ENCODE measurements around the gene OSTF1.

Gene OSTF1

DNA sequence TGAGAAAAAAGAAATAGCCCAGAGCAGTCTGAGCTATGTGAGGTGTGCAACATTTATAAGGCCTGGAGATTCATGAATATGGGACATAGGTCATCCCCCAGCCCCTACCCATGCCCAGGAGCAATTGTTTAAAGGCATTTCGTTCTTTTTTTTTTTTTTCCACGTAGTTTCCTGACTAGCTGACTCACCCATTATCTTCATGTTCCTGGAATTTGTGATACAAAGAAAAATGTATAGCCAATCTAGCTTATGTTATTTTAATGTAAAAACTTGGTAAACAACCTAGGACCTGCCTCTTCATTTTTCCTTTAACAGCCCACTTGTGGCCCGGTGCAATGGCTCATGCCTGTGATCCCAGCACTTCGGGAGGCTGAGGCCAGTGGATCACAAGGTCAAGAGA, 81.3 kb downstream of the OSTF1 start:
- Histone ChIP-seq H2AFZ (ENCODE audit: low read depth, low read length, severe bottlenecking) (no peak overlapping the region), H3K9me2 (replicated peaks; ENCODE audit: insufficient read depth, low read length) (no peaks in the 10 kb centered on the region), H3K27ac (ENCODE audit: low read depth, low read length) (no peak overlapping the region), H3K36me3 (ENCODE audit: low read length) (no peaks in the 10 kb centered on the region), H3K9me3 (ENCODE audit: insufficient read depth, low read length) (no peaks in the 10 kb centered on the region), H3K79me2 (ENCODE audit: insufficient read depth, low read length) (no peaks in the 10 kb centered on the region), H3K9ac (ENCODE audit: low read length) (no peak overlapping the region), H3F3A (ENCODE audit: insufficient read depth) (no peaks in the 10 kb centered on the region), H3K27me3 (ENCODE audit: low read length) (no peaks in the 10 kb centered on the region), H4K20me1 (ENCODE audit: low read depth, low read length) (no peaks in the 10 kb centered on the region), H3K4me2 (ENCODE audit: low read depth, low read length, poor library complexity, severe bottlenecking) (no peak overlapping the region), H3K4me3 (ENCODE audit: insufficient read depth, low read length, poor library complexity, severe bottlenecking) (no peak overlapping the region)
- TF ChIP-seq EZH2phosphoT487 (conservative IDR thresholded peaks at IDR 0.05; ENCODE audit: low read length): no peak
- TF ChIP-seq, protein P1, sequence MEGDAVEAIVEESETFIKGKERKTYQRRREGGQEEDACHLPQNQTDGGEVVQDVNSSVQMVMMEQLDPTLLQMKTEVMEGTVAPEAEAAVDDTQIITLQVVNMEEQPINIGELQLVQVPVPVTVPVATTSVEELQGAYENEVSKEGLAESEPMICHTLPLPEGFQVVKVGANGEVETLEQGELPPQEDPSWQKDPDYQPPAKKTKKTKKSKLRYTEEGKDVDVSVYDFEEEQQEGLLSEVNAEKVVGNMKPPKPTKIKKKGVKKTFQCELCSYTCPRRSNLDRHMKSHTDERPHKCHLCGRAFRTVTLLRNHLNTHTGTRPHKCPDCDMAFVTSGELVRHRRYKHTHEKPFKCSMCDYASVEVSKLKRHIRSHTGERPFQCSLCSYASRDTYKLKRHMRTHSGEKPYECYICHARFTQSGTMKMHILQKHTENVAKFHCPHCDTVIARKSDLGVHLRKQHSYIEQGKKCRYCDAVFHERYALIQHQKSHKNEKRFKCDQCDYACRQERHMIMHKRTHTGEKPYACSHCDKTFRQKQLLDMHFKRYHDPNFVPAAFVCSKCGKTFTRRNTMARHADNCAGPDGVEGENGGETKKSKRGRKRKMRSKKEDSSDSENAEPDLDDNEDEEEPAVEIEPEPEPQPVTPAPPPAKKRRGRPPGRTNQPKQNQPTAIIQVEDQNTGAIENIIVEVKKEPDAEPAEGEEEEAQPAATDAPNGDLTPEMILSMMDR (IDR thresholded peaks at IDR 0.05; ENCODE audit: insufficient read depth, low read length, poor library complexity, severe bottlenecking): no peak

DNA sequence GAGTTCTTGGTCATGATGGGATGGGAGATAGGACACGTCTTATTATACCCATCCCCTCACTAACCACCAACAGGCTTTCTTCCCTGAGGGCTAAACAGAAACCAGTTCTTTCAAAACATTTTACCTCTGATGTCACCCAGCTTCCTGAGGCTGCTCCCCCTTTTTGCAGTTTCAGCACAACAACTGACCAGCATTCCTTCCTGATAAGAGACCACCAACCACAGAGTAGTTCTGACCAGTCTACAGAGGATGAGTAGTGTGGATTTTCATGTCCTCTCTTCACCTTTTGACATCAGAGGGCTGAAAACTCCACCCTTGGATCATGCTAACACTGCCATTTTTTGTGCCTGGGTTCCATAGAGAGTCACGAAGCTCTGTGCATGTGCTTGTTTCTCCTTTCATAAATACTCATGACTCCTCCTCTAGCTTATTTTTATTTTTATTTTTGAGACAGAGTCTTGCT, 82.6 kb downstream of the OSTF1 start:
- TF ChIP-seq, protein P1 (IDR thresholded peaks at IDR 0.05; ENCODE audit: insufficient read depth, low read length, poor library complexity, severe bottlenecking): no peak
- TF ChIP-seq EZH2phosphoT487 (conservative IDR thresholded peaks at IDR 0.05; ENCODE audit: low read length): no peak
- Histone ChIP-seq H3K27ac (ENCODE audit: low read depth, low read length) (no peak overlapping the region), H3K4me2 (ENCODE audit: low read depth, low read length, poor library complexity, severe bottlenecking) (no peak overlapping the region)

DNA sequence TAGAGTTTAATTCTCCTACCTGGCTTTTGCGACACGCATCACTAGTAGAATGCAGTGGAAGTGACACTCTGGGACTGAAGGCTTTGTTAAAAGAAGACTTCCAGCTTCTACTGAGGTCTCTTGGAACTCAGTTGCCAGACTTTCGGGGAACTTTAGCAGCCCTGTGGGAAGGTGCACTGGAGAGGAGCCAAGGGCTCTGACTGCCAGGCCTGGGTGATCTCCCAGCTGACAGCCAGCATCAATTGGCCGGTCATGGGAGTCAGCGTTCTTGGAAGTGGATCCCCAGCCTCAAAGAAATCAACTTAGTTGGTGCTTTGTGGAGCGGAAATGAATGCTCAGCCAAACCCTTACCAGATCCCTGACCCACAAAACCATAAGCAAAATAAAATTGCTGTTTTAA, 87.1 kb downstream of the OSTF1 start:
- Histone ChIP-seq H3K9me2 (replicated peaks; ENCODE audit: insufficient read depth, low read length) (no peaks in the 10 kb centered on the region), H3F3A (ENCODE audit: insufficient read depth) (no peaks in the 10 kb centered on the region), H3K27ac (ENCODE audit: low read depth, low read length) (no peak overlapping the region), H3K27me3 (ENCODE audit: low read length) (no peaks in the 10 kb centered on the region), H3K4me2 (ENCODE audit: low read depth, low read length, poor library complexity, severe bottlenecking) (no peak overlapping the region), H3K9me3 (ENCODE audit: insufficient read depth, low read length) (no peaks in the 10 kb centered on the region), H3K4me3 (ENCODE audit: insufficient read depth, low read length, poor library complexity, severe bottlenecking) (no peak overlapping the region), H4K20me1 (ENCODE audit: low read depth, low read length) (no peaks in the 10 kb centered on the region), H3K36me3 (ENCODE audit: low read length) (no peaks in the 10 kb centered on the region), H3K9ac (ENCODE audit: low read length) (no peak overlapping the region), H3K79me2 (ENCODE audit: insufficient read depth, low read length) (no peaks in the 10 kb centered on the region), H2AFZ (ENCODE audit: low read depth, low read length, severe bottlenecking) (no peak overlapping the region)
- TF ChIP-seq, protein P1 (IDR thresholded peaks at IDR 0.05; ENCODE audit: insufficient read depth, low read length, poor library complexity, severe bottlenecking): no peak
- TF ChIP-seq EZH2phosphoT487 (conservative IDR thresholded peaks at IDR 0.05; ENCODE audit: low read length): no peak

More for the DNA sequence above, 82.6 kb downstream of the OSTF1 start:
- H2AFZ ChIP-seq (ENCODE audit: low read depth, low read length, severe bottlenecking): no peak overlapping the region
- no peaks in the 10 kb centered on the region for H3K36me3 ChIP-seq (ENCODE audit: low read length)
- H3K9me3 ChIP-seq (ENCODE audit: insufficient read depth, low read length): no peaks in the 10 kb centered on the region
- no peaks in the 10 kb centered on the region for H3F3A ChIP-seq (ENCODE audit: insufficient read depth)
- H3K9ac ChIP-seq (ENCODE audit: low read length): no peak overlapping the region
- no peaks in the 10 kb centered on the region for H4K20me1 ChIP-seq (ENCODE audit: low read depth, low read length)
- H3K27me3 ChIP-seq (ENCODE audit: low read length): no peaks in the 10 kb centered on the region
- no peak overlapping the region for H3K4me3 ChIP-seq (ENCODE audit: insufficient read depth, low read length, poor library complexity, severe bottlenecking)
- H3K79me2 ChIP-seq (ENCODE audit: insufficient read depth, low read length): no peaks in the 10 kb centered on the region
- H3K9me2 ChIP-seq (replicated peaks; ENCODE audit: insufficient read depth, low read length): no peaks in the 10 kb centered on the region
